ENCODE measurements around the gene IGSF3.

IGSF3 gene

DNA sequence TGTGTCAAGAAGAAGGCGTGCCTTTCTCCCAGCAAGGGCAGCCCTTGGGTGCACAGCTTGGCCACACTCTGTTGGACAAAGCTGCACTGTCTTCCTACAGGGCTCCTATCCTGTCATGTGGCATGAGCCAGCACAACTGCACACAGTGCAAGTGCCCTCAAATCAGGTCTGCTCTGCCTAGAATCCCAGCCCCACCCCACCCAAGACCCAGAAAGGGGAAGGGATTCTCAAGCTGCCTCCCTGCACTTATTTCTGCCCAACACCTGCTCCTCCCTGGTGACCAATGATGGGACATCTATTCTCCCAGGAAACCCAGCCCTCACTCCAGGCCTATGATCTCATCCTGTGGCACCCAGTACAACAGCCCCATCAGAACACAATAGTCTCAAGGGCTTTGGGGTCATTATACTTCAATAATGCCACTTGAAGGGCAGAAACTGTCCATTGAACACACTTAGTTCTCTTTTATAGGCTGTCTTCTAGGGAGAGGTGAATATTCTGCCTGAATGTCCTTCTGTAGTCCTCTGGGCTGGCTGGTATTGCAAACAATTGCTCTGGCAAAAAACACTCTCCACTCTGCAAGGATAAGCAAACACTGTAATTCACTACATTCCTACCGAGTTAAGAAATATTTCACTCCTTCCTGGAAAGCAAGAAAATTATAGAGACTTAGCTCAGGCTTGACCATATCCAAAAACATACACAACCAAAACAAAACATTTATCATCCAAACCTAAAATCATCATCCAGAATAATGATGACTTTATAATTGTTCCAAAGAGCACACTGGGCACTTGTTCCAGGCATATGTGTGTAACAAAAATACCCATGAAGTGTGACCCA is 43.1 kb upstream of the IGSF3 start:
- no peak overlapping the region for H3K4me2 ChIP-seq (ENCODE audit: low read depth, low read length)
- H3K4me3 ChIP-seq (ENCODE audit: low read length) = no peak overlapping the region
- DNase-seq = no peak
- H4K20me1 ChIP-seq (ENCODE audit: insufficient read depth, low read length) = no peaks in the 10 kb centered on the region
- no peak for TF ChIP-seq EZH2 (optimal IDR thresholded peaks at IDR 0.05; ENCODE audit: low read depth, low read length)
- no peak for TF ChIP-seq EZH2phosphoT487 (IDR thresholded peaks at IDR 0.05; ENCODE audit: low read length)
- TF ChIP-seq CTCF (IDR thresholded peaks at IDR 0.05; ENCODE audit: low read length) = no peak
- H3F3A ChIP-seq (ENCODE audit: insufficient read depth, low read length) = no peaks in the 10 kb centered on the region
- no peaks in the 10 kb centered on the region for H3K79me2 ChIP-seq (ENCODE audit: low read length)
- no peaks in the 10 kb centered on the region for H3K36me3 ChIP-seq (replicated peaks; ENCODE audit: insufficient read depth, low read length)
- H3K27me3 ChIP-seq (replicated peaks; ENCODE audit: insufficient read depth, low read length) = no peaks in the 10 kb centered on the region
- H3K27ac ChIP-seq (ENCODE audit: low read length) = no peak overlapping the region
- no peak overlapping the region for H2AFZ ChIP-seq (ENCODE audit: low read length)
- no peaks in the 10 kb centered on the region for H3K9me2 ChIP-seq (replicated peaks; ENCODE audit: insufficient read depth, low read length)
- no peak overlapping the region for H3K9ac ChIP-seq (ENCODE audit: low read length)
- no peaks in the 10 kb centered on the region for H3K4me1 ChIP-seq (ENCODE audit: low read length)
- H3K9me3 ChIP-seq (replicated peaks; ENCODE audit: insufficient read depth, low read length) = no peaks in the 10 kb centered on the region

DNA sequence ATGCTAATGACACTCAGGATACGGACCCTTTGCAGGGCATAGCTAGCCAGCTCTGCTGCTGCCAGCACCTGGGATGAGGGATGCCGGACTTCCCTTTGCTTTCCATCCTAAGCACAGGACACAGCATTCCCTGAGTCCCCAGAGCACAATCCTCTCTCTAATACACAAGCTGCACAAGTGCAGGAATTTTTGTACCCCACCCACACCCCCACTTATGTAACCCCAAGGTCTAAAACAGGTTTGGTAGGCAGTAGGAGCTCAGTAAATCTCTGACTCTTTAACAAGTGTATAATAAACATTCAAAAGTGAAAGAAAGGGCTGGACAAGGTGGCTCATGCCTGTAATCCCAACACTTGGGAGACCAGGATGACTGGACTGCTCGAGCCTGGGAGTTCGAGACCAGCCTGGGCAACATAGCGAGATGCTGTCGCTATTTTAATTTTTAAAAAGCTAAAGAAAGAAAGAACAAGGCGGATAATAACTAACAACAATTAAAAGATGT is 42.2 kb upstream of the IGSF3 start:
- Histone ChIP-seq H3K27me3 (replicated peaks; ENCODE audit: insufficient read depth, low read length) (no peaks in the 10 kb centered on the region), H3K4me2 (ENCODE audit: low read depth, low read length) (no peak overlapping the region), H3K27ac (ENCODE audit: low read length) (no peak overlapping the region), H3K36me3 (replicated peaks; ENCODE audit: insufficient read depth, low read length) (no peaks in the 10 kb centered on the region), H3K4me3 (ENCODE audit: low read length) (no peak overlapping the region), H2AFZ (ENCODE audit: low read length) (no peak overlapping the region), H3K4me1 (ENCODE audit: low read length) (no peaks in the 10 kb centered on the region), H3K79me2 (ENCODE audit: low read length) (no peaks in the 10 kb centered on the region), H3K9me3 (replicated peaks; ENCODE audit: insufficient read depth, low read length) (no peaks in the 10 kb centered on the region), H4K20me1 (ENCODE audit: insufficient read depth, low read length) (no peaks in the 10 kb centered on the region), H3K9ac (ENCODE audit: low read length) (no peak overlapping the region), H3K9me2 (replicated peaks; ENCODE audit: insufficient read depth, low read length) (no peaks in the 10 kb centered on the region), H3F3A (ENCODE audit: insufficient read depth, low read length) (no peaks in the 10 kb centered on the region)
- DNase-seq = no peak
- TF ChIP-seq EZH2 (optimal IDR thresholded peaks at IDR 0.05; ENCODE audit: low read depth, low read length) = no peak
- no peak for TF ChIP-seq CTCF (IDR thresholded peaks at IDR 0.05; ENCODE audit: low read length)
- no peak for TF ChIP-seq EZH2phosphoT487 (IDR thresholded peaks at IDR 0.05; ENCODE audit: low read length)

DNA sequence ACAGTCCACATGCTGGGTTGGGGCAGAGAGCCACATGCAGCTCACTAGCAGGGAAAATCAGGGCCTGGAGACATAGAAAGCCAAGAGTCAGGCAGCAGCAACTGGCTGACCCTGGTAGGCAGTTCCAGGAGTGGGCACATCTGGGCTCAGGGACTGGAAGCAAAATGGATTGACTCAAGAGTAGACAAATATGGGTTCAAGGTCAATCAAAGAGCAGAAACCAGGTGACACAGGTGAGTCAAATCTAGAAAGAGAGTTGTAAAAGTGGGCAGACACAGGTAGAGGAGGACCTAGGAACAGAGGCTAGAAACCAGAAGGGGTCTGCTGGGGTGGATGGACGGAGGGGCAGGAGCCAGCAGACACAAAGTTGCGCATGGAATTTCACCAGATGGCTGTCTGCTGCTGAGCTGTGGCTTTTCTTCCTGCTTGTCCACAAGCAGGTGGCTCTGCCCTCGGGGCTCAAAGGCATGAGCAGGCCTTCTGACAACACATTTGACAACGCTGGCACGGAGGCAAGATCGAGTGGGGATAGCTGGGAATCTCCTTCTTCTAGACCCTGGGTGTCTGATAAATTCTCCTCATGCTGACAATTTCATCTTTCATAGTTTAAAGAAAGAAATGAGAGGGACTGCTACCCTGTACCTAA is 40.8 kb upstream of the IGSF3 start:
- no peak overlapping the region for H3K9ac ChIP-seq (ENCODE audit: low read length)
- H3K9me3 ChIP-seq (replicated peaks; ENCODE audit: insufficient read depth, low read length) = no peaks in the 10 kb centered on the region
- no peaks in the 10 kb centered on the region for H3F3A ChIP-seq (ENCODE audit: insufficient read depth, low read length)
- no peak overlapping the region for H2AFZ ChIP-seq (ENCODE audit: low read length)
- H3K27ac ChIP-seq (ENCODE audit: low read length) = no peak overlapping the region
- no peak overlapping the region for H3K4me3 ChIP-seq (ENCODE audit: low read length)
- no peaks in the 10 kb centered on the region for H3K79me2 ChIP-seq (ENCODE audit: low read length)
- H3K27me3 ChIP-seq (replicated peaks; ENCODE audit: insufficient read depth, low read length) = no peaks in the 10 kb centered on the region
- no peak for DNase-seq
- no peaks in the 10 kb centered on the region for H3K4me1 ChIP-seq (ENCODE audit: low read length)
- TF ChIP-seq EZH2 (optimal IDR thresholded peaks at IDR 0.05; ENCODE audit: low read depth, low read length) (no peak), EZH2phosphoT487 (IDR thresholded peaks at IDR 0.05; ENCODE audit: low read length) (no peak), CTCF (IDR thresholded peaks at IDR 0.05; ENCODE audit: low read length) (no peak)
- H3K4me2 ChIP-seq (ENCODE audit: low read depth, low read length) = no peak overlapping the region
- no peaks in the 10 kb centered on the region for H3K9me2 ChIP-seq (replicated peaks; ENCODE audit: insufficient read depth, low read length)
- no peaks in the 10 kb centered on the region for H3K36me3 ChIP-seq (replicated peaks; ENCODE audit: insufficient read depth, low read length)
- no peaks in the 10 kb centered on the region for H4K20me1 ChIP-seq (ENCODE audit: insufficient read depth, low read length)

Data from MM.1S (cell line).